ENCODE measurements around the gene BET1L. TPM values are rescaled to one million over a fixed set of nuclear protein-coding genes. Genes with fewer than 3 reads are reported as not detected.
A peak's percentile ranks its signal among the peaks of the same experiment; 100 is the strongest.

BET1L gene
- total and polyA plus RNA-seq, 10 of the 15 experiments (the other 5 are each of a cell fraction or from before 2014, with no cell fraction given), result 6.7 to 55.4 (median 39.7) TPM

DNA sequence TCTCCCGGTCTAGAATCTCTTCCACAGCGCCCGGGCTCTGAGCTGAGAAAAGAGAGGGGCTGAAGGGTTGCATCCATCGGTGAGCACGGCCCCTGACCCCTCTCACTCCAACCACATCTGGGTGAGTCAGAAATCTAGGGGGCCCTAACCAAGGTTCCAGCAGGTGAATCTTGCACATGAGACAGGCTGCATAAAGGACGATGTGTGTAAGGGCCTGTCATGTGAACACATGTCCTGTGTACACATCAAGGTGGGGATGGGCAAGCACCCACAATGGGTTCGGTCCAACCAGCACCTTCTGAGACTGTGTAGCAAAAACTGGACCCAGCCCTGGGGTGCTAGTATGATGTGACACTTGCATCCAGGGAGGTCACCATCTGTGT lies 1.2 kb downstream of the BET1L start:
- no TSS peak for BruUV-seq (replicated peaks)
- Histone ChIP-seq H3K36me3 (ENCODE audit: control insufficient read depth in 2 of 2, insufficient read depth in 2 of 2, low read length in 1 of 2) (peaks cover 5 to 31% of the 10 kb centered on the region in 2 experiments), H4K20me1 (ENCODE audit: control insufficient read depth, insufficient read depth) (peaks cover 11% of the 10 kb centered on the region), H3K4me1 (ENCODE audit: control insufficient read depth, insufficient read depth, low read length) (peaks cover 27% of the 10 kb centered on the region), H3K4me2 (ENCODE audit: control insufficient read depth, insufficient read depth) (peak overlapping the region; percentile 97), H3K4me3 (peak overlapping the region; percentile 84), H3K27ac (ENCODE audit: control insufficient read depth, insufficient read depth) (peak overlapping the region; percentile 97), H3K79me2 (ENCODE audit: control insufficient read depth, insufficient read depth, low read length) (peaks cover 57% of the 10 kb centered on the region), H2AFZ (ENCODE audit: control insufficient read depth, low read depth, low read length) (no peak overlapping the region), H3K27me3 (replicated peaks in 1 of 2; ENCODE audit: control insufficient read depth in 2 of 2, insufficient read depth in 2 of 2, low read length in 1 of 2) (no peaks in the 10 kb centered on the region), H3K9me3 (replicated peaks; ENCODE audit: control insufficient read depth, insufficient read depth, low read length) (no peaks in the 10 kb centered on the region), H3K9ac (ENCODE audit: control insufficient read depth, insufficient read depth, low read length) (peak overlapping the region; percentile 97)
- peak; percentile 66; the same call in 1 of the 2 replicates for TF ChIP-seq POLR2A (IDR thresholded peaks at IDR 0.05; ENCODE audit: low read depth, low read length)
- TF ChIP-seq, protein P1, sequence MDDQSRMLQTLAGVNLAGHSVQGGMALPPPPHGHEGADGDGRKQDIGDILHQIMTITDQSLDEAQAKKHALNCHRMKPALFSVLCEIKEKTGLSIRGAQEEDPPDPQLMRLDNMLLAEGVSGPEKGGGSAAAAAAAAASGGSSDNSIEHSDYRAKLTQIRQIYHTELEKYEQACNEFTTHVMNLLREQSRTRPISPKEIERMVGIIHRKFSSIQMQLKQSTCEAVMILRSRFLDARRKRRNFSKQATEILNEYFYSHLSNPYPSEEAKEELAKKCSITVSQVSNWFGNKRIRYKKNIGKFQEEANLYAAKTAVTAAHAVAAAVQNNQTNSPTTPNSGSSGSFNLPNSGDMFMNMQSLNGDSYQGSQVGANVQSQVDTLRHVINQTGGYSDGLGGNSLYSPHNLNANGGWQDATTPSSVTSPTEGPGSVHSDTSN (IDR thresholded peaks at IDR 0.05; ENCODE audit: insufficient replicate concordance, low read depth, low read length), result no peak
- no peak for DNase-seq (ENCODE audit: low read depth, low spot score)
- no peak for ATAC-seq
- no peak for FAIRE-seq
- intact Hi-C loops (cut with micrococcal nuclease; ENCODE audit: unreplicated experiment) (loop anchor here (5.0 to 10.0 kb wide), 3 partner anchors 101 to 239 kb away; partner anchors contain the start of genes ANO9 and IFITM2), in situ Hi-C loops (cut with MboI) (loop anchor here (5.0 to 10.0 kb wide), 2 partner anchors 159 to 301 kb away; partner anchors contain the start of genes B4GALNT4 and RNH1)
- ChIA-PET SMC1A (ENCODE audit: uncharacterized antibody, unreplicated experiment) (interaction anchor here (1.0 to 2.6 kb wide), 2 partner anchors 32 to 149 kb away, joined by 3 to 12 read pairs; partner anchors contain the start of gene PSMD13), RAD21 (ENCODE audit: unreplicated experiment) (interaction anchor here (1.4 to 2.0 kb wide), 4 partner anchors 8 to 149 kb away, joined by 3 to 12 read pairs (median 8); partner anchors contain the start of gene IFITM2), CTCF (interaction anchor here (1.6 to 1.8 kb wide), 2 partner anchors 45 to 100 kb away, joined by 6 to 10 read pairs; no protein-coding TSS in a partner anchor), POLR2A (interaction anchor here (1.2 to 2.5 kb wide), 5 partner anchors 18 to 124 kb away, joined by 4 to 27 read pairs (median 5); partner anchors contain the start of gene PSMD13)
- WGBS (ENCODE audit: insufficient coverage, insufficient replicate concordance, low lambda C conversion rate, missing lambda C conversion rate), result 88% methylated on average over 7 of the region's 7 CpGs

DNA sequence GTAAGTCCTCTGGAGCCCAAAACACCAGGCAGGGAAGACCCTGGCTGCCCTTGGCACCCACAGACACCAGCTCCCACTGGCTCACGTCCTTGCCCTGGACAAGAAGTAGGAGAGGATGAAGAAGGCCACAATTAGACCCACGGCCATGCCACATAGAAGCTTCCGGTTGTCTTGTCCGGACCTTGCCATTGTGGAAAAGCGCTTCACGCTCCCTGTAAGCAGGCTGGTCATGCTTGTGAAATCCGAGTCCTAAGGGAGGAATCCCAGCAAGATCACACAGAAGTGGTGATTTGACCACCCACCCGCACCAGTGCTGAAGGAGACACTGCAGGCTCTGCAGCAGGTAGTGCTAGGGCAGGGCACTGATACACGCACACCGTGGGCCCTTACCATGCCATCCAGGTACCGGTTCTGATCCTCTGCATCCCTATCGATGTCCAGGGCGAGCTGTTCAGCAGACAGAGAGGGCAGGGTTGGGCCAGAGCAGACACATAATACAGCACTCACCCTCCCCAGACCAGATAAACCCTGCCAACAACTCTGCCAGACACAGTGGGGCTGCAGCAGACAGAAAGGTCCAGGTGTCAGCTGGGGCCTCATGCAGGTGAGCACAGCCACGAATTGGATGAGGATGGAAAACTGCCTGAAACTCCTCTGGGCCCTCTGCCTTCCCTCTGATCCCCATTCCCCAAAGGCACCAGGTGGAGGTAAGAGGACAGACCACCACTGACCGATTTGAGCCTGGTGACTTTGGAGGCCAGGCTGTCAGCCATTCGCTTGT lies 1.8 kb downstream of the BET1L start:
- Histone ChIP-seq H3K36me3 (ENCODE audit: control insufficient read depth in 2 of 2, insufficient read depth in 2 of 2, low read length in 1 of 2) (peaks cover 5 to 29% of the 10 kb centered on the region in 2 experiments), H3K4me2 (ENCODE audit: control insufficient read depth, insufficient read depth) (peak overlapping the region; percentile 97), H3K79me2 (ENCODE audit: control insufficient read depth, insufficient read depth, low read length) (peaks cover 52% of the 10 kb centered on the region), H3K9me3 (replicated peaks; ENCODE audit: control insufficient read depth, insufficient read depth, low read length) (no peaks in the 10 kb centered on the region), H3K27ac (ENCODE audit: control insufficient read depth, insufficient read depth) (no peak overlapping the region), H4K20me1 (ENCODE audit: control insufficient read depth, insufficient read depth) (peaks cover 11% of the 10 kb centered on the region), H2AFZ (ENCODE audit: control insufficient read depth, low read depth, low read length) (no peak overlapping the region), H3K4me1 (ENCODE audit: control insufficient read depth, insufficient read depth, low read length) (peaks cover 22% of the 10 kb centered on the region), H3K9ac (ENCODE audit: control insufficient read depth, insufficient read depth, low read length) (peak overlapping the region; percentile 97), H3K4me3 (peak overlapping the region; percentile 84), H3K27me3 (replicated peaks in 1 of 2; ENCODE audit: control insufficient read depth in 2 of 2, insufficient read depth in 2 of 2, low read length in 1 of 2) (no peaks in the 10 kb centered on the region)
- intact Hi-C loops (cut with micrococcal nuclease; ENCODE audit: unreplicated experiment) (loop anchor here (5.0 to 10.0 kb wide), 3 partner anchors 102 to 239 kb away; partner anchors contain the start of genes ANO9 and IFITM2), in situ Hi-C loops (cut with MboI) (loop anchor here (5.0 to 10.0 kb wide), 2 partner anchors 159 to 302 kb away; partner anchors contain the start of genes B4GALNT4 and RNH1)
- ChIA-PET POLR2A (interaction anchor here (0.5 to 2.3 kb wide), 6 partner anchors 11 to 704 kb away, joined by 4 to 8 read pairs (median 4); no protein-coding TSS in a partner anchor), RAD21 (ENCODE audit: unreplicated experiment) (no interaction called here), SMC1A (ENCODE audit: uncharacterized antibody, unreplicated experiment) (no interaction called here), CTCF (no interaction called here)
- FAIRE-seq (no peak), DNase-seq (ENCODE audit: low read depth, low spot score) (no peak), ATAC-seq (no peak)
- WGBS (ENCODE audit: insufficient coverage, insufficient replicate concordance, low lambda C conversion rate, missing lambda C conversion rate), result 89% methylated on average over 16 of the region's 16 CpGs
- BruUV-seq (replicated peaks), result TSS peak; percentile 49
- TF ChIP-seq HCFC1 (IDR thresholded peaks at IDR 0.05; ENCODE audit: low read length) (no peak), FOXM1 (IDR thresholded peaks at IDR 0.05; ENCODE audit: low read depth, low read length) (no peak), NFIC (IDR thresholded peaks at IDR 0.05; ENCODE audit: low read depth, low read length) (no peak), RUNX3 (IDR thresholded peaks at IDR 0.05; ENCODE audit: low read length) (no peak), RB1 (IDR thresholded peaks at IDR 0.05; ENCODE audit: borderline replicate concordance) (no peak)
- TF ChIP-seq, protein P2, sequence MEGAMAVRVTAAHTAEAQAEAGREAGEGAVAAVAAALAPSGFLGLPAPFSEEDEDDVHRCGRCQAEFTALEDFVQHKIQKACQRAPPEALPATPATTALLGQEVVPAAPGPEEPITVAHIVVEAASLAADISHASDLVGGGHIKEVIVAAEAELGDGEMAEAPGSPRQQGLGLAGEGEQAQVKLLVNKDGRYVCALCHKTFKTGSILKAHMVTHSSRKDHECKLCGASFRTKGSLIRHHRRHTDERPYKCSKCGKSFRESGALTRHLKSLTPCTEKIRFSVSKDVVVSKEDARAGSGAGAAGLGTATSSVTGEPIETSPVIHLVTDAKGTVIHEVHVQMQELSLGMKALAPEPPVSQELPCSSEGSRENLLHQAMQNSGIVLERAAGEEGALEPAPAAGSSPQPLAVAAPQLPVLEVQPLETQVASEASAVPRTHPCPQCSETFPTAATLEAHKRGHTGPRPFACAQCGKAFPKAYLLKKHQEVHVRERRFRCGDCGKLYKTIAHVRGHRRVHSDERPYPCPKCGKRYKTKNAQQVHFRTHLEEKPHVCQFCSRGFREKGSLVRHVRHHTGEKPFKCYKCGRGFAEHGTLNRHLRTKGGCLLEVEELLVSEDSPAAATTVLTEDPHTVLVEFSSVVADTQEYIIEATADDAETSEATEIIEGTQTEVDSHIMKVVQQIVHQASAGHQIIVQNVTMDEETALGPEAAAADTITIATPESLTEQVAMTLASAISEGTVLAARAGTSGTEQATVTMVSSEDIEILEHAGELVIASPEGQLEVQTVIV (IDR thresholded peaks at IDR 0.05; ENCODE audit: borderline replicate concordance, partially characterized antibody), result no peak
- TF ChIP-seq, protein P3, sequence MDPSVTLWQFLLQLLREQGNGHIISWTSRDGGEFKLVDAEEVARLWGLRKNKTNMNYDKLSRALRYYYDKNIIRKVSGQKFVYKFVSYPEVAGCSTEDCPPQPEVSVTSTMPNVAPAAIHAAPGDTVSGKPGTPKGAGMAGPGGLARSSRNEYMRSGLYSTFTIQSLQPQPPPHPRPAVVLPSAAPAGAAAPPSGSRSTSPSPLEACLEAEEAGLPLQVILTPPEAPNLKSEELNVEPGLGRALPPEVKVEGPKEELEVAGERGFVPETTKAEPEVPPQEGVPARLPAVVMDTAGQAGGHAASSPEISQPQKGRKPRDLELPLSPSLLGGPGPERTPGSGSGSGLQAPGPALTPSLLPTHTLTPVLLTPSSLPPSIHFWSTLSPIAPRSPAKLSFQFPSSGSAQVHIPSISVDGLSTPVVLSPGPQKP (IDR thresholded peaks at IDR 0.05; ENCODE audit: low read depth, low read length), result no peak

Measured in GM12878 (cell line).